ENCODE data around the gene MAP1LC3B.
"Not testable (repeated sequence)": the region's sequence is repeated elsewhere in the genome, so short reads cannot be mapped to it uniquely, and the experiment has no call there.

The MAP1LC3B gene

DNA sequence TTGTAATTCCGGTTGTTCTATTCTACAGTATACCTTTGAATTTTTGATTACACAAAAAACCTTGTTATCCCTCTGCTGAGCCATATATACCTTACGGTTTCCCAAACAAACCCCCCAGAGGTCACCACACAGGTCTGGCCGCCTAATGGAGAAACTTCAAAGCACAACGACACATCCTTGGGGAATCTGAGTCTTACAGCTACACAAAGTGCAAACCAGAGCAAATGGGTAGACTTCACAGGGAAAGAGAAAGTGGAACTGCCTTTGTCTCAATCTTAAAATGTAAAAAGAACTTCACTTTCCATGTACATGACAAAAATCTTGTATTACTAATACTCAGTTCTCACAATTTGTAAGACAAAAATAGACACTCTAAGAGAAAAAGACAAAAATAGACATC, 11.3 kb upstream of the MAP1LC3B start:
- DNase-seq (ENCODE audit: low read depth in 3 of 3), result no peak

DNA sequence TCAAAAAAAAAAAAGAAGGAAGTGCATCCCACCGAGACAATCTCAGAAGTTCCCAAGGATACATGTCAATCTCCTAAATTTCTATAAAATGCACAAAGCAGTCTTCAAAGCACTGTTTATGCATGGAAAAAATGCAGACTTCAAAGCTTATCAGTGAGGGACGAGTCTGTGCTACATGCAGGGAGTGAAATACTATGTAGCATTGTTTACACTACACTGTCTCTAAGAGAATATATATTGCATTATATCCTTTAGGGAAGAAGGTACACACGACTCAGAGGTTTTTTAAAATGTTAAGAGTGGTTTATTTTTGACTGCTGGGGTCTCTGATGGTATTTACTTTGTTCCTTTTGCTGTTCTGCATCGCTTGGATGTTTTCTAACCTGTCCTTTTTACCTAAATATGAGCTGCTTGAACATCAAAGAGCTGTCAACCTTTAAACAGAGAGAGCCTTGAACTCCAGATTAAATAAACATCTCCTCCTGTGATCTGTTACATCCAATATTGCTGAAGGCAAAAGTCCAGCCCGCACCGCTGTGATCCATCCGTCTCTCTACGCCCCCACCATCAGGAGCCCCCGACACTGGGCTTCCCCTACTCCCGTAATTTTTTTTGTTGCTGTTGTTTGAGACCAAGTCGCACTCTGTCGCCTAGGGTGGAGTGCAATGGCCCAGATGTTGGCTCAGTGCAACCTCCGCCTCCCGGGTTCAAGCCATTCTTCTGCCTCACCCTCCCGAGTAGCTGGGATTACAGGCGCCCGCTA, 9.9 kb upstream of the MAP1LC3B start:
- no peak for DNase-seq (ENCODE audit: low read depth in 3 of 3)

- DNase-seq (ENCODE audit: low read depth in 3 of 3), result peak; percentile 86 to 91 (median 86)
These were observed 8.5 kb upstream of the MAP1LC3B start, which contains the start of gene FBXO31 for GRCh38 chr16:87383505-87384161. TSS of gene FBXO31 (minus strand) at chr16:87383776. CDS start at chr16:87383744, 32 bp downstream.

- DNase-seq (ENCODE audit: low read depth in 3 of 3), result no peak
These were observed 7.8 kb upstream of the MAP1LC3B start for GRCh38 chr16:87384162-87384874.

DNA sequence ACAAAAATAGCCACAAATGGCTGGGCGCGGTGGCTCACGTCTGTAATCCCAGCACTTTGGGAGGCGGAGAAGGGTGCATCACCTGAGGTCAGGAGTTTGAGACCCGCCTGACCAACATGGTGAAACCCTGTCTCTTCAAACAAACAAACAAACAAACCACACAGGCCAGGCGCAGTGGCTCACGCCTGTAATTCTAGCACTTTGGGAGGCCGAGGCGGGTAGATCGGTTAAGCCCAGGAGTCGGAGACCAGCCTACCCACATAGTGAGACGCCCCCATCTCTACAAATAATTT, 7.3 kb upstream of the MAP1LC3B start:
- DNase-seq (ENCODE audit: low read depth in 3 of 3), result not testable (repeated sequence)

GRCh38 chr16:87387942-87388817, 4.0 kb upstream of the MAP1LC3B start:
- DNase-seq (ENCODE audit: low read depth in 3 of 3), result peak; percentile 45 to 77 (median 70)

GRCh38 chr16:87388818-87389134, 3.4 kb upstream of the MAP1LC3B start:
- no peak for DNase-seq (ENCODE audit: low read depth in 3 of 3)

- DNase-seq (ENCODE audit: low read depth in 3 of 3), result no peak
These were observed 2.9 kb upstream of the MAP1LC3B start for GRCh38 chr16:87389245-87389644.

DNA sequence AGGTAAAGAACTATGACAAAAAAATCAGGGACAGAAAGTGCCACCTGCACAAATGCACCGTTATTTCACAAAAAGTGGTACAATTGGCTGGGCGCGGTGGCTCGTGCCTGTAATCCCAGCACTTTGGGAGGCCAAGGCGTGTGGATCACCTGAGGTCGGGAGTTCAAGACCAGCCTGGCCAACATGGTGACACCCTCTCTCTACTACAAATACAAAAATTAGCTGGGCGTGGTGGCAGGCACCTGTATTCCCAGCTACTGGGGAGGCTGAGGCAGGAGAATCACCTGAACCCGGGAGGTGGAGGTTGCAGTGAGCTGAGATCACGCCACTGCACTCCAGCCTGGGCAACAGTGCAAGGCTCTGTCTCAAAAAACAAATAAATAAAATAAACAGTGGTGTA, 2.2 kb upstream of the MAP1LC3B start:
- DNase-seq (ENCODE audit: low read depth in 3 of 3), result not testable (repeated sequence)

DNA sequence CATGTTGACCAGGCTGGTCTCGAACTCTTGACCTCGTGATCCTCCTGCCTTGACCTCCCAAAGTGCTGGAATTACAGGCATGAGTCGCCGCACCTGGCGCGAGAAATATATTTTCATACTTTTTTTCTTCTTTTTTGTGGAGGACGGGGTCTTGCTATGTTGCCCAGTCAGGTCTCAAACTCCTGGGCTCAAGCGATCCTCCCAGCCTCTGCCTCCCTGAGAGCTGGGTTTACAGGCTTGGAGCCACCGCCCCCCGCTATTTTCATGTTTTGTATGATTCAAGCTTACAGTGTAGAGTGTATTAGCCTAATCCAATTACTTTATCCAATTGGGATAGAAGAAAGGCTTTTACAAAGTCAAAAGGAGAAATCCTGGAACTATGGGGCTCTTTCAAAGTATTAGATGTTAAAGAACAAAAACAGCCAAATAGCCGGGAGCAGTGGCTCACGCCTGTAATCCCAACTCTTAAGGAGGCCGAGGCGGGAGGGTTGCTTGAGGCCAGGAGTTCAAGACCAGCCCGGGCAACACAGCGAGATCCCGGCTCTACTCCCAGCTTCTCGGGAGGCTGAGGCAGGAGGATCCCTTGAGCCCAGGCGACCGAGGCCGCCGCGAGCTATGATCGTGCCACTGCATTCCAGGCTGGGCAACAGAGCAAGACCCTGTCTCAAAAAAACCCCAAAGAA, 1.4 kb upstream of the MAP1LC3B start:
- DNase-seq (ENCODE audit: low read depth in 3 of 3), result no peak

- no peak for DNase-seq (ENCODE audit: low read depth in 3 of 3)
These were observed 699 bp upstream of the MAP1LC3B start for GRCh38 chr16:87391324-87391949.

- DNase-seq (ENCODE audit: low read depth in 3 of 3), result no peak
These were observed 914 bp downstream of the MAP1LC3B start for GRCh38 chr16:87392821-87393679.

- no peak for DNase-seq (ENCODE audit: low read depth in 3 of 3)
These were observed 1.5 kb downstream of the MAP1LC3B start for GRCh38 chr16:87393680-87394055.

DNA sequence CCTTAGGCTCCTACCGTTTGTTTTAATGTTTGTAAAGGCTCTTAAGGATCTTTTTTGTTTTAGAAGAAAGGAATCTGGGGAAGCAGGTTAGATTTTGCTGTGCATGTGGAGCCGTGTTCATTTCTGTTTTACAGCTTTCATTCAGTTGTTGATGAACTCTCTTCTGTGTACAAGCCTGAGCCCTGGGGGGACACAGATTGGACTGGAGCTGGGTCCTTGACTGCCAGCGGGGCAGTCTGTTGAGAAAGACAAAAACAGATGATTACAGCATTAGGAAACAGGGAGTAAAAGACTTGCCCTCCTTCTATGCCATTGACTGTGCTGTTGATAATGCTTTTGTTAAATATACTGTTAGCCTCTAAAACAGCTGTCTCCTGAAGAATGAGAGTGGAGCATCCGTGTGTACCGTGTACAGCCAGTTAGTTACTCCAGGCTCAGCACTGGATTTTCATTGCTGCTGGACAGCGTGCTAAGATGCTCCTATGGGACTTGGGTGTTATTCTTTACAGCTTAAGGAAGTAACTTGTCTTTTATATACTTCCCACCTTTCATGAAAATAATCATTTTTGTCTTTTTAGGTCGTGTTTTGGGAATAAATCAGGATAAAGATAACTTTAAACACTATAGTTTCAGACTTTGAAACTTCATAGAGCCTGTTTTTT, 3.2 kb downstream of the MAP1LC3B start:
- DNase-seq (ENCODE audit: low read depth in 3 of 3), result no peak

DNA sequence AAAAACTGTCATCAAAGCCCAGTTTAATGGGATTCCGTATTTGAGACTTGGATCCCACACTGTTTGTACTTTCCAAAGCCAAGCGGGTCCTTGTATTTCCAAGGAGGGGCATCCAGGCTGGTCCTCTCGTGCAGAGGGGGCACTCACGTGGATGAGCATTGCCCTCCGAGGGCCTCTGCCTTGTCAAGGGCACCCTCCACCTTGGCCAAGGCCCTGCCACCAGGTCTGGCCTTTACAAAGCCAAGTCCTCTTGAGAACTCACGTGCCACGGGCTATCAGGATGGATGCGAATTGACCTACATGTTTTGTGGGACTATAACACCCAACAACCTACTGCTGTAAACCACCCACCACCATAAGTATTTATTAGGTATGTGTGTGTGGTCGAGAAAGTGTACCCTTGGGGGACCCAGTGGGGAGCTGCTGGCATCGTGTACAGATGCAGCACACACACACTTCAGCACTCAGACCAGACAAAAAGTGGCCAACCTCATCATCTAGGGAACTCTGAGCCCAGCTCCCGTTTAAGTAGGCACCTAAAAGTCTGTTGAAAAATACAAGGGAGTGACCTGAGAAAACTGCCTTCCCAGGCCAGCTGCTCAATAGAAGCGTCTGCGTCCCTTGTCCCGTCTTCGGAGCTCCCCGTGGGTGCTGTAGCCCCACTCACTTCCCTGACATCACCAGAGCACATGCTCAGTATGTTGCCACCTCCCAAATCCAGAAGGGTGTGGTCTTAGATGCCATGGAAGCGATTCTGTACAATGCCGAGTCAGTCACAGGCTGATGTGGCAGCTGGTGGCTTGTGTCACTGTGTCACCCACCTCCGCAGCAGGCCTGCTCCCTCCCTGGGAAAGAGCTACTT, 12.9 kb downstream of the MAP1LC3B start:
- no peak for DNase-seq (ENCODE audit: low read depth in 3 of 3)

DNA sequence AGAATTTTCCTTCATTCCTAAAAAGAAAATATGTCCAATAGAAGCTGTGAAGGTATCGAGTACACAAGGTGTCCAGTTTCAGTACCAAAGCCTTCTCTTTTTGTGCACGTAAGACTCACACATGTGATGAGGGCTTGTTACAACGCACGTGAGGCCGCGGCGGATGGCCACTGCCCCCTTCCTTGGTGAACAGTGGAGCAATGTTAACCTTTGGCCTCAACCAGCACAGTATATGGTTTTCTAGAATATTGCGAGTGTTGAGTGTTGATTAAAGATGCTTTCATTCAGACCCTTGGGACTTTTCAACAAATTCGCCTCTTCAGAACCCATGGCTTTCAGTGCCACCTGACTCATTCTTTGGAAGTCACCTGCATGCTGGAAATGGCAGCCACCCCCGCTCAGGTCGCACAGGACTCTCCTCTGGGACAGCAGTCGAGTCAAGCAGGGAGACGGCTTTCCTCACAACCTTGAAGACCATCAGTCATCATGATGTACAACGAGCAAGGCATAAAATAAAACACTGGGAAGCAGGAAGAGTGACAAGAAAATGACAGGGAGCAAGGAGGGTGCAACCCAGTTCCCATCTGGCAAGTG, 14.5 kb downstream of the MAP1LC3B start:
- no peak for DNase-seq (ENCODE audit: low read depth in 3 of 3)

GRCh38 chr16:87407511-87408112, 15.5 kb downstream of the MAP1LC3B start:
- DNase-seq (ENCODE audit: low read depth in 3 of 3), result no peak

- DNase-seq (ENCODE audit: low read depth in 3 of 3), result no peak
These were observed 17.0 kb downstream of the MAP1LC3B start for GRCh38 chr16:87409153-87409552.
